HCT116 (cell line): ENCODE data around the gene UPP2. TPM values are rescaled to one million over a fixed set of nuclear protein-coding genes. Genes with fewer than 3 reads are reported as not detected.

Source experiments
- ATAC-seq: fragments of 200-7000 bp; cut with Tn5 transposase; 2 replicates; pipeline ENCODE4 v1.9.1; 2020; ENCODE audit warnings: mild to moderate bottlenecking, moderate library complexity
- BruUV-seq: library from RNA; stranded (reverse); fragments of 400-500 nt; replicated peaks from 2 replicates; lab custom pipeline; 2021; lab: Mats Ljungman, UMichigan
- CTCF ChIA-PET: fragments of 300-600 bp; sonication (Branson Sonifier 250); formaldehyde crosslinking; loops from one replicate; lab custom pipeline; 2021; ENCODE audit warnings: antibody characterized with exemption; lab: Charles Lee
- POLR2A ChIA-PET: fragments of 300-600, 350-600 bp; sonication (Branson Sonifier 250); formaldehyde crosslinking; loops from one replicate; lab custom pipeline; 2021; ENCODE audit warnings: antibody characterized with exemption; lab: Charles Lee
- RAD21 ChIA-PET, 2 experiments: fragments of 300-600 bp; sonication (Branson Sonifier 250); formaldehyde crosslinking; loops; one replicate each; lab custom pipeline; 2023; ENCODE audit warnings: low total read pairs in 2 of 2; ENCODE audit not compliant: uncharacterized antibody in 2 of 2, unreplicated experiment in 2 of 2, low non-redundant PET in 1 of 2; lab: Charles Lee
- DNase-seq: peaks from one replicate; pipeline ENCODE4 v3.0.0-alpha.2; 2010; ENCODE audit warnings: low read depth, low spot score
- H2AFZ ChIP-seq: fragments of 200-600 bp; shearing (Covaris generic), sonication (generic); 2 replicates; pipeline ENCODE4 v1.6.1; 2017; ENCODE audit warnings: low read depth, mixed run types, mixed read lengths, antibody characterized with exemption, low read length; ENCODE audit not compliant: poor library complexity, severe bottlenecking
- H3K27ac ChIP-seq: 2 replicates; pipeline ENCODE4 v1.5.1; 2012; ENCODE audit warnings: low read depth, low read length
- H3K27me3 ChIP-seq: fragments of 200-600 bp; sonication (generic); 2 replicates; pipeline ENCODE4 v1.6.1; 2016; ENCODE audit warnings: mixed run types, low read length, mixed read lengths; ENCODE audit not compliant: insufficient read depth
- H3K36me3 ChIP-seq, 2 experiments: fragments of 200-500 bp in 1 of 2; fragments of 200-600 bp in 1 of 2; sonication (Bioruptor generic) in 1 of 2; sonication (generic) in 1 of 2; 2 replicates each; pipeline versions ENCODE4 v1.5.1 to v1.6.1; 2014 to 2016; ENCODE audit warnings: low read length in 2 of 2, inconsistent platforms in 1 of 2, mixed read lengths in 1 of 2, mixed run types in 1 of 2; ENCODE audit not compliant: insufficient read depth in 2 of 2, control insufficient read depth in 1 of 2
- H3K4me1 ChIP-seq, 2 experiments: fragments of 200-600 bp in 1 of 2; sonication (generic) in 1 of 2; 2 replicates each; pipeline versions ENCODE4 v1.5.1 to v1.6.1; 2012 to 2017; ENCODE audit warnings: low read length in 2 of 2, inconsistent platforms in 1 of 2, mild to moderate bottlenecking in 1 of 2, mixed read lengths in 1 of 2, mixed run types in 1 of 2, moderate library complexity in 1 of 2; ENCODE audit not compliant: insufficient read depth in 2 of 2, control insufficient read depth in 1 of 2
- H3K4me2 ChIP-seq: fragments of 200-600 bp; sonication (generic); 2 replicates; pipeline ENCODE4 v1.6.1; 2017; ENCODE audit warnings: mixed run types, low read length, mixed read lengths
- H3K4me3 ChIP-seq, 2 experiments: fragments of 200-600 bp in 1 of 2; sonication (generic) in 1 of 2; replicated peaks in 1 of 2; 2 replicates each; pipeline ENCODE4 v1.5.1; 2011 to 2016; ENCODE audit warnings: low read length in 2 of 2, control low read depth in 1 of 2, low read depth in 1 of 2, mild to moderate bottlenecking in 1 of 2, mixed read lengths in 1 of 2, mixed run types in 1 of 2
- H3K79me2 ChIP-seq: fragments of 200-600 bp; sonication (generic); 2 replicates; pipeline ENCODE4 v1.6.1; 2017; ENCODE audit warnings: mild to moderate bottlenecking, mixed run types, low read length, moderate library complexity, mixed read lengths; ENCODE audit not compliant: insufficient read depth
- H3K9ac ChIP-seq: fragments of 200-600 bp; sonication (generic); 2 replicates; pipeline ENCODE4 v1.6.1; 2016; ENCODE audit warnings: low read length, mixed read lengths
- H3K9me2 ChIP-seq: fragments of 200-600 bp; sonication (generic), shearing (Covaris generic); 2 replicates; pipeline ENCODE4 v1.6.1; 2017; ENCODE audit warnings: mixed run types, mild to moderate bottlenecking, moderate library complexity; ENCODE audit not compliant: insufficient read depth
- H3K9me3 ChIP-seq, 2 experiments: fragments of 200-500 bp in 1 of 2; fragments of 200-600 bp in 1 of 2; sonication (Bioruptor generic) in 1 of 2; sonication (generic) in 1 of 2; 2 replicates each; pipeline ENCODE4 v1.6.1; 2014 to 2017; ENCODE audit warnings: low read length in 2 of 2, mixed read lengths in 2 of 2, inconsistent platforms in 1 of 2, low read depth in 1 of 2, mild to moderate bottlenecking in 1 of 2, mixed run types in 1 of 2, moderate library complexity in 1 of 2; ENCODE audit not compliant: control insufficient read depth in 1 of 2, insufficient read depth in 1 of 2
- H4K20me1 ChIP-seq: fragments of 200-600 bp; sonication (generic), shearing (Covaris generic); 2 replicates; pipeline ENCODE4 v1.6.1; 2017; ENCODE audit warnings: mixed run types, mild to moderate bottlenecking, moderate library complexity; ENCODE audit not compliant: insufficient read depth
- EGR1 ChIP-seq: IDR thresholded peaks from 2 replicates; pipeline ENCODE4 v1.6.1; 2012; ENCODE audit warnings: low read depth
- FOSL1 ChIP-seq: IDR thresholded peaks from 2 replicates; pipeline ENCODE4 v1.6.1; 2012; ENCODE audit warnings: low read depth
- JUND ChIP-seq: IDR thresholded peaks from 2 replicates; pipeline ENCODE4 v1.6.1; 2012
- POLR2AphosphoS5 ChIP-seq: IDR thresholded peaks from 2 replicates; pipeline ENCODE4 v1.6.1; 2011; ENCODE audit warnings: mild to moderate bottlenecking, low read depth, low read length, moderate library complexity
- RAD21 ChIP-seq: IDR thresholded peaks from 2 replicates; pipeline ENCODE4 v1.6.1; 2012; ENCODE audit warnings: low read depth, mild to moderate bottlenecking
- SIN3A ChIP-seq: IDR thresholded peaks from 2 replicates; pipeline ENCODE4 v1.6.1; 2012; ENCODE audit warnings: low read depth
- SP1 ChIP-seq: IDR thresholded peaks from 2 replicates; pipeline ENCODE4 v1.6.1; 2012; ENCODE audit warnings: low read depth
- SRF ChIP-seq: IDR thresholded peaks from 2 replicates; pipeline ENCODE4 v1.6.1; 2012; ENCODE audit warnings: low read depth
- YY1 ChIP-seq: IDR thresholded peaks from 2 replicates; pipeline ENCODE4 v1.6.1; 2011; ENCODE audit warnings: low read length, low read depth, moderate library complexity, mild to moderate bottlenecking; ENCODE audit not compliant: insufficient replicate concordance; ENCODE audit errors: extremely low read depth
- ZBTB33 ChIP-seq: IDR thresholded peaks from 2 replicates; pipeline ENCODE4 v1.6.1; 2011; ENCODE audit warnings: mild to moderate bottlenecking, low read length, moderate library complexity; ENCODE audit not compliant: insufficient replicate concordance; ENCODE audit errors: extremely low read depth
- ZFX ChIP-seq: fragments of 450-650 bp; IDR thresholded peaks from 2 replicates; pipeline ENCODE4 v1.6.1; 2017
- ZNF274 ChIP-seq: fragments of 200-500 bp; sonication (Bioruptor generic); IDR thresholded peaks from 2 replicates; pipeline ENCODE4 v1.6.1; 2014; ENCODE audit warnings: mild to moderate bottlenecking, low read depth, low read length, inconsistent platforms
- intact Hi-C: fragments of 100-400 bp; cut with micrococcal nuclease; formaldehyde crosslinking; loops from 2 replicates; pipeline ENCODE4 v1.10.0; 2022
- total RNA-seq: library from RNA; stranded (reverse); gene quantifications from one replicate; pipeline ENCODE4 v1.2.1, GENCODE V29; 2021; ENCODE audit not compliant: unreplicated experiment
- TF ChIP-seq, protein P1 (sequence below): IDR thresholded peaks from 2 replicates; pipeline ENCODE4 v1.6.1; 2012; ENCODE audit warnings: low read depth

UPP2 gene
- total RNA-seq, 1 experiment from 2014 or later, result not detected

DNA sequence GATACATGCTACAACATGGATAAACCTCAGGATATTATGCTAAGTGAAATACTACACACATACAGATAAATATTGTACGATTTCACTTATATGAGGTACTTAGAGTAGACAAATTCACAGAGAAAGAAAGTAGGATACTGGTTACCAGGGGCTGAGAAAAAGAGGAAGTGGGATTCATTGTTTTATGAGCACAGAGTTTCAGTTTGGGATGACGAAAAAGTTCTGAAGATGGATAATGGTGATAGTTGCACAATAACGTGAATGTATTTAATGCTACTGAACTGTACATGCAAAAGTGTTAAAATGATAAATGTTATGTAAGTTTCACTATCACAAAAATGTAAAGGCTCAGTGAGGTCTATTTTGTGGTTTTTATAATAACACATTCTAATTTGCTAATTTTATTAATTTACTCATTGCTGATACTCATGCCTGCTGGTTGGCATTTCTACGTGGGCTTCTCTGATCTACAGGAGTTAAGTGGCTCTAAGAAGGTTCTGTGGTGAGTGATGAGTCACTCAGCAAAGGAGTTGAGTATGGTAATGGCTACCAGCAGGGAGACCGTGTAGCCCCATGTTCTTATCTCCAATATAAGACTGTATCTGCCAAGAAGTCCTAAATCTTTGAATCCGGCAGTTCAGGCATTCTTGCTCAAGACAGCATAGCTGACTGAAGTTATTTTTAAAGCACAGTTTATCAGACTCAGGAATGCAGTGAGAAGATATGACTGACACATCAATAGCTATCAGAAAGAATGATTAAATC is 41.1 kb downstream of the UPP2 start:
- intact Hi-C loops, result no loop called here
- H2AFZ ChIP-seq, result no peak overlapping the region
- H3K79me2 ChIP-seq, result no peaks in the 10 kb centered on the region
- H3K4me2 ChIP-seq, result no peak overlapping the region
- ChIA-PET RAD21 (no interaction called here), CTCF (no interaction called here), POLR2A (no interaction called here)
- no peak overlapping the region for H3K27ac ChIP-seq
- no peak overlapping the region for H3K4me3 ChIP-seq
- no peak for TF ChIP-seq YY1
- peak; percentile 17; the same call in 1 of the 2 replicates for TF ChIP-seq JUND
- no peaks in the 10 kb centered on the region for H3K27me3 ChIP-seq
- H3K36me3 ChIP-seq, result no peaks in the 10 kb centered on the region
- no peak for ATAC-seq
- H3K9me3 ChIP-seq, result no peaks in the 10 kb centered on the region
- H3K4me1 ChIP-seq, result peaks cover 0 to 9% of the 10 kb centered on the region in 2 experiments; a peak in 2 of 4 replicates
- no peaks in the 10 kb centered on the region for H3K9me2 ChIP-seq
- BruUV-seq, result no TSS peak
- H4K20me1 ChIP-seq, result no peaks in the 10 kb centered on the region
- H3K9ac ChIP-seq, result no peak overlapping the region
- DNase-seq, result no peak

DNA sequence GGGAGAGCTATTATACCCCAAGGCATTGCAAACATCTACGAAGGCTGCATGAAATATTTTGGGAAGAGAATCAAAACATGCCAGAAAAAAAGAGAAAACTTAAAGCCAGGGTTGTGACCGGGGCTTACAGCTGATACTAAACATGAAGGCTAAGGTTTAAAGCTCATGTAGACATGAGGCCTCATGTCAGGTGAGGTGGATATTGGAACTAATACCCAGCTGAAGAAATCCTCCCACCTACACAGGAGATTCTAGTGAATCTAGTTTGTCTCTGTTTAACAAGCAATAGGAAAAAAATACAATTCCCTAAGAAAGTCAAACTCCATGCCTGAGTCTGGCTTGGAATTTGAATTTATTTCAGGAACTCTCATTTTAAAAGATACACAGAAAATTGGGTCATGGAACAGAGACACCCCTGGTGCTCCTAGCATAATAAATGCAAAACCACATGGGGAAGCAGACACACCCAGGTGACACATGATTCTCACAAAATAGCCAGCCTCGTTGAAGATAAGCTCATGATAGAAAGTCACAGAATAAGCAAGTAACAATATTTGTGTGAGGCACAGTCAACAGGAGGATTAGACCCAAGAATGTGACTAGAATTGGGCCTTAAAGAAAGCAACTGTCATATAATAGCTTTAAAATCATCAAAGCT is 42.2 kb downstream of the UPP2 start:
- no peaks in the 10 kb centered on the region for H3K79me2 ChIP-seq
- H3K9me2 ChIP-seq, result no peaks in the 10 kb centered on the region
- H3K9me3 ChIP-seq, result no peaks in the 10 kb centered on the region
- intact Hi-C loops, result no loop called here
- no peaks in the 10 kb centered on the region for H4K20me1 ChIP-seq
- H3K9ac ChIP-seq, result no peak overlapping the region
- ChIA-PET RAD21 (no interaction called here), CTCF (no interaction called here), POLR2A (no interaction called here)
- no TSS peak for BruUV-seq
- H3K27ac ChIP-seq, result no peak overlapping the region
- no peak for DNase-seq
- peaks cover 0 to 9% of the 10 kb centered on the region in 2 experiments; a peak in 2 of 4 replicates for H3K4me1 ChIP-seq
- no peak overlapping the region for H3K4me3 ChIP-seq
- H3K36me3 ChIP-seq, result no peaks in the 10 kb centered on the region
- H2AFZ ChIP-seq, result no peak overlapping the region
- H3K4me2 ChIP-seq, result no peak overlapping the region
- no peak for ATAC-seq
- H3K27me3 ChIP-seq, result no peaks in the 10 kb centered on the region
- TF ChIP-seq YY1 (no peak), EGR1 (no peak), ZBTB33 (no peak), ZNF274 (no peak), RAD21 (no peak), SIN3A (no peak), FOSL1 (no peak), POLR2AphosphoS5 (no peak), ZFX (no peak), SRF (no peak), SP1 (no peak), JUND (no peak)
- TF ChIP-seq, protein P1, sequence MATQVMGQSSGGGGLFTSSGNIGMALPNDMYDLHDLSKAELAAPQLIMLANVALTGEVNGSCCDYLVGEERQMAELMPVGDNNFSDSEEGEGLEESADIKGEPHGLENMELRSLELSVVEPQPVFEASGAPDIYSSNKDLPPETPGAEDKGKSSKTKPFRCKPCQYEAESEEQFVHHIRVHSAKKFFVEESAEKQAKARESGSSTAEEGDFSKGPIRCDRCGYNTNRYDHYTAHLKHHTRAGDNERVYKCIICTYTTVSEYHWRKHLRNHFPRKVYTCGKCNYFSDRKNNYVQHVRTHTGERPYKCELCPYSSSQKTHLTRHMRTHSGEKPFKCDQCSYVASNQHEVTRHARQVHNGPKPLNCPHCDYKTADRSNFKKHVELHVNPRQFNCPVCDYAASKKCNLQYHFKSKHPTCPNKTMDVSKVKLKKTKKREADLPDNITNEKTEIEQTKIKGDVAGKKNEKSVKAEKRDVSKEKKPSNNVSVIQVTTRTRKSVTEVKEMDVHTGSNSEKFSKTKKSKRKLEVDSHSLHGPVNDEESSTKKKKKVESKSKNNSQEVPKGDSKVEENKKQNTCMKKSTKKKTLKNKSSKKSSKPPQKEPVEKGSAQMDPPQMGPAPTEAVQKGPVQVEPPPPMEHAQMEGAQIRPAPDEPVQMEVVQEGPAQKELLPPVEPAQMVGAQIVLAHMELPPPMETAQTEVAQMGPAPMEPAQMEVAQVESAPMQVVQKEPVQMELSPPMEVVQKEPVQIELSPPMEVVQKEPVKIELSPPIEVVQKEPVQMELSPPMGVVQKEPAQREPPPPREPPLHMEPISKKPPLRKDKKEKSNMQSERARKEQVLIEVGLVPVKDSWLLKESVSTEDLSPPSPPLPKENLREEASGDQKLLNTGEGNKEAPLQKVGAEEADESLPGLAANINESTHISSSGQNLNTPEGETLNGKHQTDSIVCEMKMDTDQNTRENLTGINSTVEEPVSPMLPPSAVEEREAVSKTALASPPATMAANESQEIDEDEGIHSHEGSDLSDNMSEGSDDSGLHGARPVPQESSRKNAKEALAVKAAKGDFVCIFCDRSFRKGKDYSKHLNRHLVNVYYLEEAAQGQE, result no peak
